Measurements from ENCODE around the gene MSRB1.
A peak's percentile ranks its signal among the peaks of the same experiment; 100 is the strongest.

Gene MSRB1

GRCh38 chr16:1947369-1947670, 4.3 kb upstream of the MSRB1 start:
- Histone ChIP-seq H3K4me1 (ENCODE audit: control insufficient read depth in 2 of 2, insufficient read depth in 1 of 2, low read depth in 1 of 2, low read length in 2 of 2) (peaks cover under 1 to 5% of the 10 kb centered on the region in 2 donors), H2AK5ac (ENCODE audit: low read depth, low read length) (peak overlapping the region; percentile 46), H3K18ac (ENCODE audit: low read length) (peak overlapping the region; percentile 57), H2AFZ (ENCODE audit: low read length) (no peak overlapping the region), H3K23ac (ENCODE audit: low read depth, low read length, poor library complexity) (peak overlapping the region; percentile 80), H4K91ac (ENCODE audit: low read depth, low read length, poor library complexity) (no peak overlapping the region), H3K4ac (ENCODE audit: low read length) (no peak overlapping the region), H3K9me3 (replicated peaks in 1 of 2; ENCODE audit: control insufficient read depth in 2 of 2, insufficient read depth in 1 of 2, low read depth in 1 of 2, low read length in 2 of 2) (no peaks in the 10 kb centered on the region), H2BK12ac (ENCODE audit: low read length) (no peak overlapping the region), H3K4me2 (ENCODE audit: insufficient read depth, low read length, poor library complexity, severe bottlenecking) (no peak overlapping the region), H2BK5ac (ENCODE audit: low read length) (no peak overlapping the region), H3K14ac (ENCODE audit: low read length) (no peak overlapping the region), H4K8ac (ENCODE audit: low read depth, low read length) (no peak overlapping the region), H3K9ac (ENCODE audit: low read depth, low read length, poor library complexity) (no peak overlapping the region), H3K4me3 (ENCODE audit: low read length in 2 of 2) (no peak overlapping the region), H3K27me3 (ENCODE audit: control insufficient read depth in 3 of 3, insufficient read depth in 3 of 3, low read depth in 1 of 3, low read length in 3 of 3) (peaks cover 0 to 7% (median 0%) of the 10 kb centered on the region in 3 experiments), H2BK15ac (ENCODE audit: low read length) (no peak overlapping the region), H3K79me1 (ENCODE audit: low read depth, low read length) (no peaks in the 10 kb centered on the region), H3K36me3 (replicated peaks in 1 of 2; ENCODE audit: control insufficient read depth in 2 of 2, insufficient read depth in 2 of 2, low read length in 2 of 2) (no peaks in the 10 kb centered on the region), H3K27ac (replicated peaks; ENCODE audit: low read length) (no peak overlapping the region), H2BK120ac (ENCODE audit: low read depth, low read length) (no peak overlapping the region)
- no CpG with 5 or more reads among the region's 9 CpGs for WGBS, 2 donors (ENCODE audit: extremely low coverage in 2 of 2, insufficient read length in 2 of 2, insufficient replicate concordance in 1 of 2)
- DNase-seq (ENCODE audit: low spot score) = no peak

GRCh38 chr16:1946495-1947368, 3.7 kb upstream of the MSRB1 start:
- no peak overlapping the region for H2BK5ac ChIP-seq (ENCODE audit: low read length)
- WGBS, 2 donors (ENCODE audit: extremely low coverage in 2 of 2, insufficient read length in 2 of 2, insufficient replicate concordance in 1 of 2) = no CpG with 5 or more reads among the region's 38 CpGs

GRCh38 chr16:1945559-1946391, 2.8 kb upstream of the MSRB1 start:
- no peak overlapping the region for H3K4me3 ChIP-seq (ENCODE audit: low read length in 2 of 2)
- H4K91ac ChIP-seq (ENCODE audit: low read depth, low read length, poor library complexity) = no peak overlapping the region
- H3K79me1 ChIP-seq (ENCODE audit: low read depth, low read length) = no peaks in the 10 kb centered on the region
- H3K4me1 ChIP-seq (ENCODE audit: control insufficient read depth in 2 of 2, insufficient read depth in 1 of 2, low read depth in 1 of 2, low read length in 2 of 2) = peaks cover 6 to 9% of the 10 kb centered on the region in 2 donors
- H2AK5ac ChIP-seq (ENCODE audit: low read depth, low read length) = peak overlapping the region; percentile 43
- H2AFZ ChIP-seq (ENCODE audit: low read length) = no peak overlapping the region
- H3K23ac ChIP-seq (ENCODE audit: low read depth, low read length, poor library complexity) = no peak overlapping the region
- peak overlapping the region; percentile 30 for H2BK15ac ChIP-seq (ENCODE audit: low read length)
- H2BK12ac ChIP-seq (ENCODE audit: low read length) = no peak overlapping the region
- no peak overlapping the region for H3K14ac ChIP-seq (ENCODE audit: low read length)
- no peak overlapping the region for H2BK5ac ChIP-seq (ENCODE audit: low read length)
- H2BK120ac ChIP-seq (ENCODE audit: low read depth, low read length) = no peak overlapping the region
- H4K8ac ChIP-seq (ENCODE audit: low read depth, low read length) = no peak overlapping the region
- H3K4ac ChIP-seq (ENCODE audit: low read length) = no peak overlapping the region
- no peak overlapping the region for H3K18ac ChIP-seq (ENCODE audit: low read length)
- peaks cover 0 to 7% (median 0%) of the 10 kb centered on the region in 3 experiments for H3K27me3 ChIP-seq (ENCODE audit: control insufficient read depth in 3 of 3, insufficient read depth in 3 of 3, low read depth in 1 of 3, low read length in 3 of 3)
- no peak overlapping the region for H3K27ac ChIP-seq (replicated peaks; ENCODE audit: low read length)
- no CpG with 5 or more reads among the region's 19 CpGs for WGBS, 2 donors (ENCODE audit: extremely low coverage in 2 of 2, insufficient read length in 2 of 2, insufficient replicate concordance in 1 of 2)
- peaks cover 0 to 1% of the 10 kb centered on the region in 2 donors for H3K36me3 ChIP-seq (replicated peaks in 1 of 2; ENCODE audit: control insufficient read depth in 2 of 2, insufficient read depth in 2 of 2, low read length in 2 of 2)
- DNase-seq (ENCODE audit: low spot score) = no peak
- H3K4me2 ChIP-seq (ENCODE audit: insufficient read depth, low read length, poor library complexity, severe bottlenecking) = no peak overlapping the region
- H3K9me3 ChIP-seq (replicated peaks in 1 of 2; ENCODE audit: control insufficient read depth in 2 of 2, insufficient read depth in 1 of 2, low read depth in 1 of 2, low read length in 2 of 2) = no peaks in the 10 kb centered on the region
- H3K9ac ChIP-seq (ENCODE audit: low read depth, low read length, poor library complexity) = peak overlapping the region; percentile 44

More at GRCh38 chr16:1946495-1947368, 3.7 kb upstream of the MSRB1 start:
- Histone ChIP-seq H3K9ac (ENCODE audit: low read depth, low read length, poor library complexity) (peak overlapping the region; percentile 77), H2BK12ac (ENCODE audit: low read length) (peak overlapping the region; percentile 14), H3K14ac (ENCODE audit: low read length) (no peak overlapping the region), H2AFZ (ENCODE audit: low read length) (no peak overlapping the region), H3K9me3 (replicated peaks in 1 of 2; ENCODE audit: control insufficient read depth in 2 of 2, insufficient read depth in 1 of 2, low read depth in 1 of 2, low read length in 2 of 2) (no peaks in the 10 kb centered on the region), H3K4ac (ENCODE audit: low read length) (no peak overlapping the region), H2BK15ac (ENCODE audit: low read length) (peak overlapping the region; percentile 67), H3K27ac (replicated peaks; ENCODE audit: low read length) (no peak overlapping the region), H3K79me1 (ENCODE audit: low read depth, low read length) (no peaks in the 10 kb centered on the region), H2BK120ac (ENCODE audit: low read depth, low read length) (no peak overlapping the region), H3K4me1 (ENCODE audit: control insufficient read depth in 2 of 2, insufficient read depth in 1 of 2, low read depth in 1 of 2, low read length in 2 of 2) (peaks cover 6 to 9% of the 10 kb centered on the region in 2 donors), H4K8ac (ENCODE audit: low read depth, low read length) (no peak overlapping the region), H3K4me3 (ENCODE audit: low read length in 2 of 2) (no peak overlapping the region), H2AK5ac (ENCODE audit: low read depth, low read length) (peak overlapping the region; percentile 75), H3K4me2 (ENCODE audit: insufficient read depth, low read length, poor library complexity, severe bottlenecking) (no peak overlapping the region), H3K36me3 (replicated peaks in 1 of 2; ENCODE audit: control insufficient read depth in 2 of 2, insufficient read depth in 2 of 2, low read length in 2 of 2) (no peaks in the 10 kb centered on the region), H3K18ac (ENCODE audit: low read length) (peak overlapping the region; percentile 28), H3K27me3 (ENCODE audit: control insufficient read depth in 3 of 3, insufficient read depth in 3 of 3, low read depth in 1 of 3, low read length in 3 of 3) (peaks cover 0 to 7% (median 0%) of the 10 kb centered on the region in 3 experiments), H4K91ac (ENCODE audit: low read depth, low read length, poor library complexity) (no peak overlapping the region), H3K23ac (ENCODE audit: low read depth, low read length, poor library complexity) (peak overlapping the region; percentile 80)
- no peak for DNase-seq (ENCODE audit: low spot score)
